Stimulated activated CD8-positive, alpha-beta memory T cell treated with anti-CD3 and anti-CD28 coated beads, Interleukin-7, amount 100 ng/mL, for 1 hour (primary cell): Measurements from ENCODE around the gene STING1.

Experiments
- DNase-seq, 2 donors: peaks; one replicate each; pipeline ENCODE4 v3.0.0-alpha.2; 2020; ENCODE audit warnings: low read depth in 2 of 2

The STING1 gene

GRCh38 chr5:139468421-139468931 is 14.1 kb downstream of the STING1 start:
- no peak for DNase-seq

- no peak for DNase-seq
Observed at GRCh38 chr5:139462586-139463276, 19.8 kb downstream of the STING1 start, which contains the start of gene ECSCR. Gene ECSCR, minus strand, starts transcription at chr5:139462743. Its CDS starts 73 bp downstream, at chr5:139462670.

- DNase-seq = no peak
Observed at GRCh38 chr5:139461698-139462097, 20.9 kb downstream of the STING1 start.

- DNase-seq = no peak
Observed at GRCh38 chr5:139461176-139461575, 21.4 kb downstream of the STING1 start.

GRCh38 chr5:139460455-139460854 is 22.1 kb downstream of the STING1 start:
- DNase-seq = no peak

- no peak for DNase-seq
Observed at GRCh38 chr5:139459451-139459934, 23.1 kb downstream of the STING1 start.

GRCh38 chr5:139458580-139459407 is 23.8 kb downstream of the STING1 start:
- DNase-seq = peak; percentile 47 to 55

GRCh38 chr5:139457653-139458306 is 24.8 kb downstream of the STING1 start:
- DNase-seq = no peak

- no peak for DNase-seq
Observed at GRCh38 chr5:139457241-139457640, 25.3 kb downstream of the STING1 start.

GRCh38 chr5:139456776-139457175 is 25.8 kb downstream of the STING1 start:
- DNase-seq = no peak

- DNase-seq = no peak
Observed at GRCh38 chr5:139454568-139455290, 27.8 kb downstream of the STING1 start.

GRCh38 chr5:139453683-139454567 is 28.6 kb downstream of the STING1 start:
- DNase-seq = no peak

- DNase-seq = no peak
Observed at GRCh38 chr5:139451878-139452660, 30.5 kb downstream of the STING1 start.

- DNase-seq = no peak
Observed at GRCh38 chr5:139451176-139451575, 31.4 kb downstream of the STING1 start.

GRCh38 chr5:139446956-139447779 is 35.4 kb downstream of the STING1 start:
- no peak for DNase-seq

GRCh38 chr5:139445325-139446170 is 37.0 kb downstream of the STING1 start:
- DNase-seq = no peak

- DNase-seq = no peak
Observed at GRCh38 chr5:139443831-139444453, 38.6 kb downstream of the STING1 start.
